Mucosa of rectum (tissue), 2 donors: ENCODE measurements around the gene SDC3.

ENCODE experiments used
- H3K27ac ChIP-seq, 2 donors: one replicate each; pipeline ENCODE4 v1.7.0; 2013; ENCODE audit warnings: inconsistent platforms in 2 of 2, low read depth in 2 of 2, low read length in 2 of 2
- H3K27me3 ChIP-seq, 2 donors: one replicate each; pipeline ENCODE4 v1.7.0; 2013; ENCODE audit warnings: low read length in 2 of 2; ENCODE audit not compliant: control insufficient read depth in 2 of 2, insufficient read depth in 2 of 2
- H3K36me3 ChIP-seq, 2 donors: one replicate each; pipeline ENCODE4 v1.7.0; 2013; ENCODE audit warnings: low read length in 2 of 2; ENCODE audit not compliant: control insufficient read depth in 2 of 2, insufficient read depth in 2 of 2
- H3K4me1 ChIP-seq, 2 donors: one replicate each; pipeline ENCODE4 v1.7.0; 2013; ENCODE audit warnings: low read length in 2 of 2, mild to moderate bottlenecking in 1 of 2; ENCODE audit not compliant: control insufficient read depth in 2 of 2, insufficient read depth in 2 of 2
- H3K4me3 ChIP-seq, 2 donors: one replicate each; pipeline ENCODE4 v1.7.0; 2013; ENCODE audit warnings: low read length in 2 of 2
- H3K9ac ChIP-seq, 2 donors: one replicate each; pipeline ENCODE4 v1.7.0; 2013; ENCODE audit warnings: low read length in 2 of 2, low read depth in 1 of 2, mild to moderate bottlenecking in 1 of 2
- H3K9me3 ChIP-seq, 2 donors: one replicate each; pipeline ENCODE4 v1.7.0; 2013; ENCODE audit warnings: low read length in 2 of 2; ENCODE audit not compliant: control insufficient read depth in 2 of 2
- donor health status: healthy.
- donor health status: Normal muscosa, but diverticular disease.

SDC3 gene

DNA sequence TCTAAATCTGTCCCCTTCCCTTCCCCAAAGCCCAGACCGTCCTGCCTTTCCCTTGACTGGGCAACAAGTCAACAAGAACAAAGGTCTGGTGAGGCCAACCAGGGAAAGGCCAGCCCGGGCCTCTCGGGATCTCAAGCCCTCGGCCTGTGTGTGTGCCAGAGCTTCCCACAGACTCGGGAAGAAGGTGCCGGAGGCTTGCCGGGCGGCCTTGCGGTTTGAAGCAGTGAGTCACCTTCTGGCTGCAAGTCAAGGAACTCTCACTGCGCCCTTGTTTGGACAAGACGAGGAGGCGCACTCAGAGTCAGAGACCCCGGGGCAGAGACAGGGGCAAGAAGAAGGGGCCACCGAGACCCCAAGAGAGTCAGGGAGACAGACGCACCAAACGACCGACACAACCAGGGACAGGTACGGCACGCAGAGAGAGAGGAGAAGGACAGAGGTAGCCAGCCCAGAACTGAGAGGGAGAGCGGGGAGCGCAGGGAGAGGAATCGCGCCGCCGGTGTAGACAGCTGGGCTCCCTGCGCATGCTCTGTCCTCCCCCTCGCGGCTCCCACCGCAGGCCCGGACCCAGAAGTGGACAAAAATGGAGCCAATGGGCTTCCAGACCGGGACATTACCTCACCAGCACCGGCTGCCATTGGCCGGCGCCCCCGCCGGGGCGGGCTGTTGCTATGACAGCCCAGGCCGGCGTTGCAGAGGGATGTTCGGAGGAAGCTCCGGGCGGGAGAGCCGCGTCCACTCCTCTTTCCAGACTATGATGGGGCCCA is 84.4 kb downstream of the SDC3 start:
- Histone ChIP-seq H3K9me3 (no peaks in the 10 kb centered on the region), H3K9ac (peak overlapping the region; percentile 75 to 83), H3K27ac (peak overlapping the region; percentile 84 to 96), H3K4me1 (peaks cover 19 to 23% of the 10 kb centered on the region in 2 donors), H3K4me3 (peak overlapping the region; percentile 65 to 74), H3K27me3 (peaks cover 0 to 5% of the 10 kb centered on the region in 2 donors), H3K36me3 (no peaks in the 10 kb centered on the region)

DNA sequence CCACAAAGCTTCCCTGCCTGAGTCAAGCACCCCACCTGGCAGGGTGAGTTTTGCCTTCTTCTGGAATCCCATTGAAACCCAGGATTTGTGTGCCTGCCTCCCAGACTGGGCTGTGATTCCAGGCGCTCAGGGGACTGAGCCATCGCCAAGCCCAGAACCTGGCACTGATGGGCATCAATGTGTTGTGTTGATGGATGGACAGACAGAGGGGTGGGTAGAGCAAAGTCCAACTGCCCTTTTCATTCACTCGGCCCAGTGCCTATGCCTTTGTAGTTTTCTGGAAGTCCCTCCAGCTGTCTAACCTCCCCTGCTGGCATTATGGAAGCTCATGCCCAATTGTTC is 85.0 kb downstream of the SDC3 start:
- Histone ChIP-seq H3K4me1 (peaks cover 19 to 23% of the 10 kb centered on the region in 2 donors), H3K9ac (peak overlapping the region; percentile 75 to 83), H3K27ac (peak overlapping the region; percentile 84 to 96), H3K36me3 (no peaks in the 10 kb centered on the region), H3K27me3 (peaks cover 0 to 5% of the 10 kb centered on the region in 2 donors), H3K4me3 (peak overlapping the region; percentile 65 to 74), H3K9me3 (no peaks in the 10 kb centered on the region)

DNA sequence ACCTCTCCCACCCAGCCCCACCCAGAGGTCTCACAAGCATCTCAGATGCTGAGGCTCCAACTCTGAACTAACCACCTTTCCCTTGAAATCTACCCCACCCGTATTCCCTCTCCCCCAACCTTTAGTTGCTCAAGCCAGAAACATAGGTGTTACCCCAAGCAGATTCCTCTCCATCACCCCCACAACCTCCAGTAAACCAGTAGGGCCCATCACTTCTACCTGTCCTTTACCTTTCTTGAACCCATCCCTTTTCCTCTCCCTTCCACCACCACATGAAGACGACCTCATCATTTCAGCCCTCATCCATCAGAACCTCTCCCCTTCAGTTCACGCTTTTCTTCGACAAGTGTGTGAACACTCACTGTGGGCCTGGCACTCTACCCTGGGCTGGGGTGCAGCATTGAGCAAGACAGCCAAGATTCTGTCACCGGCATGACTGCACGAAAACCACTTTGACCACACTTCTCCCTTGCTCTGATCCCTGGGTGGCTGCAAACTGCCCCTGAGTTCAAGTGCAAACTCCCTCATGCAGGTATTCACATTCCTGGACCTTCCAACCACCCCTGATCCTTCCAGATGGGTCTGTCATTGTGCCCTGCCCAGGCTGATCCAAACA is 85.5 kb downstream of the SDC3 start:
- Histone ChIP-seq H3K27ac (peak overlapping the region; percentile 84 to 96), H3K4me1 (peaks cover 19 to 23% of the 10 kb centered on the region in 2 donors), H3K9ac (no peak overlapping the region), H3K4me3 (no peak overlapping the region), H3K27me3 (peaks cover 0 to 5% of the 10 kb centered on the region in 2 donors), H3K9me3 (no peaks in the 10 kb centered on the region), H3K36me3 (no peaks in the 10 kb centered on the region)

DNA sequence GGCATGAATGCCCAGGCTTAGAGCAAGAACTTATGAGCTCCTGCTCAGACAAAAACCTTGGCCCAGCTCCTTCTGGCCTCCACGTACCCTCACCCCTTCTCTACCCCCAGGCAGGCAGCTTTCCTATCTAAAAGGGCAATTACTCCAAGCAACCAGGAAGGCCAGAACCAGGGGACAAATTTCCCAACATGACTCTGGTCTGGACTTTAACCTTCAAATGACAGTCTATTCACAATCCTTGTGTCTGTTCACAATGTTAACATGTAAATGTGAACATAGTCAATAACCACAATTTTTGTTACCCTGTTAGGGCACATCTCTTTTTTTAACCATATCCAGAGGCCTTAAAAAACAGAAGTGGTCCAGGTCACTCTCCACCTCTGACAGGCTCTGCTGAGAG is 86.6 kb downstream of the SDC3 start:
- Histone ChIP-seq H3K27ac (peak overlapping the region in 1 of 2 donors; percentile 41), H3K9me3 (no peaks in the 10 kb centered on the region), H3K9ac (no peak overlapping the region), H3K4me3 (no peak overlapping the region), H3K4me1 (peaks cover 19 to 23% of the 10 kb centered on the region in 2 donors), H3K36me3 (no peaks in the 10 kb centered on the region), H3K27me3 (peaks cover 0 to 5% of the 10 kb centered on the region in 2 donors)

DNA sequence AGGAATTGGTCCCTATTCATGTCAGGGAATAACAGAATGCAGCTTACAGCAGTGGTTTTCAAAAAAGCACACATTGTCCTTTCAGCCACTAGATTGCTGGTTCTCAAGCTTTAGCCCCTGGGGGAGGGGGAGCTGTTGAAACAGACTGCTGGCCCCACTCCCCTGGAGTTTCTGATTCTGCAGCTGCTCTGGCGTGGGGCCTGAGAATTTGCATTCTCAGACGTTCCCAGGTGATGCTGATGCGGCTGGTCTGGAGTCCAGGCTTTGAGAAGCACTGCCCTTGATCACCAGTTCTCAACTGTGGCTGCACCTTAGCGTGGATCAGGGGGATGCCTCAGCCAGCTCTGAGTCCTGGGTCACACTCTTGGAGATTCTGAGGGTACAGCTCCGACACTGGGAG is 88.3 kb downstream of the SDC3 start:
- Histone ChIP-seq H3K4me1 (peaks cover 19 to 28% of the 10 kb centered on the region in 2 donors), H3K9me3 (no peaks in the 10 kb centered on the region), H3K27me3 (peaks cover 0 to 4% of the 10 kb centered on the region in 2 donors), H3K4me3 (no peak overlapping the region), H3K36me3 (no peaks in the 10 kb centered on the region), H3K9ac (no peak overlapping the region), H3K27ac (peak overlapping the region in 1 of 2 donors; percentile 35)
